NCI-H2107 (cell line): ENCODE measurements around the gene MZT2B.
"Not testable (repeated sequence)": the region's sequence is repeated elsewhere in the genome, so short reads cannot be mapped to it uniquely, and the experiment has no call there.

Experiments
- DNase-seq: peaks from one replicate; lab custom pipeline; 2025; lab: John Stamatoyannopoulos, UW

The MZT2B gene, protein sequence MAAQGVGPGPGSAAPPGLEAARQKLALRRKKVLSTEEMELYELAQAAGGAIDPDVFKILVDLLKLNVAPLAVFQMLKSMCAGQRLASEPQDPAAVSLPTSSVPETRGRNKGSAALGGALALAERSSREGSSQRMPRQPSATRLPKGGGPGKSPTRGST

DNA sequence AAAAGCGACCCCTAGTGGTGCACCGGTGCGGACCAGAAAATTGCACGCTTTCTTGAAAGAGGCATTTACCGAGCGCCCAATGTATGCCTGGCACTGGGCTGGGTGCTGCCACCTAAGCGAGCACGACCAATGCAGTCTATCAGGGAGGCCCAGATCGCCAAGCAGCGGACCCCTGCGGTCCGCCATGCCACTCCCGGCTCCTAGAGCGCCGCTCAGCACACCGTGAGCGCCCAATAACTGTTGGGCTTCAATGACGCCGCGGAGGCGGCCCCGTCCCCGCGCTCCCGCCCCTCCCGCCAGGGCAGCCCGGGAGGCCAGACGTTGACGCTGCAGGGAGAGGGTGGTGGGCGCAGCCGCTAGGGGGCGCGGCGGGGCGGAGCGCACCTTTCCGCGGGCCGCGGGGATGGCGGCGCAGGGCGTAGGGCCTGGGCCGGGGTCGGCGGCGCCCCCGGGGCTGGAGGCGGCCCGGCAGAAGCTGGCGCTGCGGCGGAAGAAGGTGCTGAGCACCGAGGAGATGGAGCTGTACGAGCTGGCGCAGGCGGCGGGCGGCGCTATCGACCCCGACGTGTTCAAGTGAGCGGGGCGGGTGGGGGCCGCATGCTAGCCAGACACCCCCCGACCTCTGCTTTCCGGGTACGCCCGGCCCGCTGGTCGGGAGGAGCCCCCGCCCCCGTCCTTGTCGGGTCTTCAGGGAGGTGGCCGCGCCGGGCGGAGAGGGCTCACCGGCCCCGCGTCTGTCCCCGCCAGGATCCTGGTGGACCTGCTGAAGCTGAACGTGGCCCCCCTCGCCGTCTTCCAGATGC, at the start of gene MZT2B:
Gene MZT2B (plus strand): TSS at position 383 of the 803 bp plus-strand sequence. CDS start 21 bp downstream, at position 404.
- peak; percentile 58 for DNase-seq

GRCh38 chr2:130135692-130136541, 46.1 kb upstream of the MZT2B start:
- DNase-seq: no peak

DNA sequence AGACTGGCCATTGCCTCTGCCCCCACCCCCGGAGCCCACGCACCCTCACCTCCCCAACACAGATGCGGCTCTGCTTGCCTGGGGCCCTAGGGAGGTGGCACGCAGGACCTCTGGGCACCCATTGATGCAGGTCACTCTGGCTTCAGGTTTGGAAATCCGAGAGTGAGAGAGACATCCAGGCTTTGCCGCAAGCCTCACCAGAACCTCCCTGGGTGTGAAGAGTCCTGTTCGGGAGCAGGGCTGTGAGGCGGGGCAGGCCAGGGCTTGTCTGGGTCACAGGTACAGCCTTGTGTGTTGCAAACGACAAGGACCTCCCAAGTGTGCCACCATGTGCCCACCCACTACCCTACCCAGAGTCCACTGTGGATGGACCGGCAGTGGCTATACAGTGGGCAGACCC, 45.5 kb upstream of the MZT2B start:
- DNase-seq: not testable (repeated sequence)

GRCh38 chr2:130137118-130137517, 44.9 kb upstream of the MZT2B start:
- DNase-seq: not testable (repeated sequence)

DNA sequence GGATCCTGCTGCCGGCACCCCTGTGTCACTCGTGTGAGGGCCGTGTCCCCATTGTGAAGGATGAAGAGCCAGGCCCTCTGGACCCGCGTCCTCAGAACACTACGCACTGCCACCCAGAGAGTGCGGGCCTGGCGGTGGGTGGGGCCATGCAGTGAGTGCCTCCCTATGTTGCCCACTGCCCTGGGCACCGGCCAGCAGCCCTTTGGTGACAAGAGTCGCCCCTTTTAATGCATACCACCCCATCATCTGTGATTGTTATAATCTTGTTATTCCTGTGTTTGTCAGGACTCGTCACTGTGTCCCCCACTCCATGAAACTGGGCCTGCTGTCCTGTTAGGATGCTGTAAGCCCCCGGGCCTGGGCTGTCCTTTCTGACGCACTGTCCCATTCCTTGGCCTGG, 43.7 kb upstream of the MZT2B start:
- DNase-seq: not testable (repeated sequence)

DNA sequence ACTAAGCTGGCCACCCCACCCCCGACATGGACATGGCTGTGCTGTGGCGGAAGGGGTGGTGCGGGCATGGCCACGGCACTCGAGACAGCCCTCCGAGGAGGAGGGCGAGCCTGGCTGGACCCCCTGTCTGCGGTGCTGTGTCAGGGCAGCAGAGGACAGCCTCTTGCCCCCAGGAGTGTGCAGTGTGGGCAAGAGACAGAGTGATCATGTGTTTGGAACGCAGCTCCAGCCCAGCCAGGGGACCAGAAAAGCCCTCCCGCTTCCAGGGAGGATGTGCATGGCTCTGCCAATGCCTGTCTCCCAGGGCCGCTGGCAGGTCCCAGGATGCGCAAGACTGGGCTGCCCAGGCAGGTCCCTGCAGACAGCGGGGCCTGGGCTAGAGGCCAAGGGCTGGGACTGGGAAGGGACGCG, 43.2 kb upstream of the MZT2B start:
- not testable (repeated sequence) for DNase-seq

- DNase-seq: not testable (repeated sequence)
These were observed 42.5 kb upstream of the MZT2B start for GRCh38 chr2:130139331-130140280.

- not testable (repeated sequence) for DNase-seq
These were observed 41.5 kb upstream of the MZT2B start for GRCh38 chr2:130140516-130140915.

GRCh38 chr2:130141002-130141401, 41.1 kb upstream of the MZT2B start:
- not testable (repeated sequence) for DNase-seq

- DNase-seq: not testable (repeated sequence)
These were observed 40.3 kb upstream of the MZT2B start for GRCh38 chr2:130141645-130142370.

- not testable (repeated sequence) for DNase-seq
These were observed 39.4 kb upstream of the MZT2B start for GRCh38 chr2:130142396-130143265.

GRCh38 chr2:130143266-130144039, 38.6 kb upstream of the MZT2B start:
- DNase-seq: not testable (repeated sequence)

- peak; percentile 51 for DNase-seq
These were observed 37.1 kb upstream of the MZT2B start, which contains the start of gene CCDC74B for GRCh38 chr2:130145006-130145414. Gene CCDC74B (minus strand): TSS chr2:130145112. CDS start chr2:130144996, 116 bp downstream.

GRCh38 chr2:130148515-130148914, 33.5 kb upstream of the MZT2B start:
- DNase-seq: not testable (repeated sequence)

GRCh38 chr2:130150181-130151144, 31.6 kb upstream of the MZT2B start:
- DNase-seq: no peak

GRCh38 chr2:130151145-130151512, 30.9 kb upstream of the MZT2B start:
- DNase-seq: not testable (repeated sequence)

- DNase-seq: not testable (repeated sequence)
These were observed 29.8 kb upstream of the MZT2B start for GRCh38 chr2:130152136-130152815.
